SK-N-SH treated with all-trans-retinoic acid at 6 μM for 48 hours (cell line): ENCODE measurements around the gene TRIM45.
A peak's percentile ranks its signal among the peaks of the same experiment; 100 is the strongest.

Experiments
- ATAC-seq: fragments of 200-7000 bp; cut with Tn5 transposase; 3 replicates; pipeline ENCODE4 v1.9.1; 2020; ENCODE audit warnings: mild to moderate bottlenecking, moderate library complexity
- ARNTL ChIP-seq: fragments of 450-650 bp; formaldehyde crosslinking; IDR thresholded peaks from 2 replicates; pipeline ENCODE4 v1.5.0; 2020; ENCODE audit warnings: low read depth, mild to moderate bottlenecking, moderate library complexity, borderline replicate concordance
- BACH2 ChIP-seq: fragments of 250-450 bp; sonication (Bioruptor Pico); IDR thresholded peaks from 2 replicates; pipeline ENCODE4 v1.9.0; 2021; ENCODE audit warnings: mild to moderate bottlenecking, borderline replicate concordance
- CSDC2 ChIP-seq: fragments of 250-450 bp; sonication (Bioruptor Pico); IDR thresholded peaks from 2 replicates; pipeline ENCODE4 v1.5.0; 2020; ENCODE audit warnings: mild to moderate bottlenecking, moderate library complexity
- ESRRG ChIP-seq: fragments of 250-450 bp; sonication (Bioruptor Pico); IDR thresholded peaks from 2 replicates; pipeline ENCODE4 v1.6.1; 2021; ENCODE audit warnings: mild to moderate bottlenecking
- GLIS3 ChIP-seq: fragments of 250-450 bp; sonication (Bioruptor Pico); IDR thresholded peaks from 2 replicates; pipeline ENCODE4 v1.5.0; 2020; ENCODE audit warnings: mild to moderate bottlenecking, moderate library complexity
- ISL1 ChIP-seq: fragments of 250-450 bp; sonication (Bioruptor Pico); IDR thresholded peaks from 2 replicates; pipeline ENCODE4 v2.1.2; 2022; ENCODE audit warnings: mild to moderate bottlenecking, moderate library complexity
- OSR1 ChIP-seq: fragments of 250-450 bp; sonication (Bioruptor Pico); IDR thresholded peaks from 2 replicates; pipeline ENCODE4 v1.8.0; 2022; ENCODE audit warnings: moderate library complexity, mild to moderate bottlenecking, inconsistent platforms
- PPARA ChIP-seq: fragments of 250-450 bp; sonication (Bioruptor Pico); IDR thresholded peaks from 2 replicates; pipeline ENCODE4 v1.5.0; 2020; ENCODE audit warnings: mild to moderate bottlenecking, borderline replicate concordance
- RARB ChIP-seq: fragments of 250-450 bp; sonication (Bioruptor Pico); IDR thresholded peaks from 2 replicates; pipeline ENCODE4 v1.8.0; 2021; ENCODE audit warnings: mild to moderate bottlenecking, moderate library complexity
- SNAI2 ChIP-seq: fragments of 250-450 bp; sonication (Bioruptor Pico); IDR thresholded peaks from 2 replicates; pipeline ENCODE4 v1.5.0; 2020; ENCODE audit warnings: mild to moderate bottlenecking, moderate library complexity
- TCF4 ChIP-seq: fragments of 250-450 bp; sonication (Bioruptor Pico); IDR thresholded peaks from 2 replicates; pipeline ENCODE4 v1.8.0; 2021; ENCODE audit warnings: mild to moderate bottlenecking, moderate library complexity, borderline replicate concordance
- TOX ChIP-seq: fragments of 250-450 bp; sonication (Bioruptor Pico); IDR thresholded peaks from 2 replicates; pipeline ENCODE4 v1.8.0; 2021; ENCODE audit warnings: mild to moderate bottlenecking, moderate library complexity, borderline replicate concordance
- ZC3H10 ChIP-seq: fragments of 250-450 bp; sonication (Bioruptor Pico); IDR thresholded peaks from 2 replicates; pipeline ENCODE4 v1.5.1; 2021; ENCODE audit warnings: mild to moderate bottlenecking, moderate library complexity
- ZFP3 ChIP-seq: fragments of 250-450 bp; sonication (Bioruptor Pico); IDR thresholded peaks from 2 replicates; pipeline ENCODE4 v1.5.0; 2020; ENCODE audit warnings: mild to moderate bottlenecking, moderate library complexity
- ZFP30 ChIP-seq: fragments of 450-650 bp; formaldehyde crosslinking; IDR thresholded peaks from 2 replicates; pipeline ENCODE4 v1.5.0; 2022; ENCODE audit warnings: mild to moderate bottlenecking, moderate library complexity
- ZNF565 ChIP-seq: fragments of 450-650 bp; formaldehyde crosslinking; conservative IDR thresholded peaks from 2 replicates; pipeline ENCODE4 v1.5.0; 2020; ENCODE audit warnings: low read depth, mild to moderate bottlenecking, moderate library complexity
- ZNF70 ChIP-seq: fragments of 450-650 bp; formaldehyde crosslinking; IDR thresholded peaks from 2 replicates; pipeline ENCODE4 v1.5.0; 2020; ENCODE audit warnings: mild to moderate bottlenecking, moderate library complexity
- ZNF8 ChIP-seq: fragments of 450-650 bp; formaldehyde crosslinking; IDR thresholded peaks from 2 replicates; pipeline ENCODE4 v1.5.0; 2020; ENCODE audit warnings: mild to moderate bottlenecking, moderate library complexity
- TF ChIP-seq, protein P1 (sequence below): fragments of 250-450 bp; sonication (Bioruptor Pico); IDR thresholded peaks from 2 replicates; pipeline ENCODE4 v1.8.0; 2020; ENCODE audit warnings: mild to moderate bottlenecking, moderate library complexity, borderline replicate concordance
- TF ChIP-seq, protein P2 (sequence below): fragments of 250-450 bp; sonication (Bioruptor Pico); IDR thresholded peaks from 2 replicates; pipeline ENCODE4 v1.5.1; 2021; ENCODE audit warnings: mild to moderate bottlenecking, moderate library complexity
- TF ChIP-seq, protein P3 (sequence below): fragments of 250-450 bp; sonication (Bioruptor Pico); IDR thresholded peaks from 2 replicates; pipeline ENCODE4 v1.8.0; 2021; ENCODE audit warnings: low read depth, mild to moderate bottlenecking, moderate library complexity, borderline replicate concordance
- TF ChIP-seq, protein P4 (sequence below): fragments of 250-450 bp; sonication (Bioruptor Pico); IDR thresholded peaks from 2 replicates; pipeline ENCODE4 v1.5.0; 2020; ENCODE audit warnings: mild to moderate bottlenecking, moderate library complexity
- TF ChIP-seq, protein P5 (sequence below): fragments of 250-450 bp; sonication (Bioruptor Pico); IDR thresholded peaks from 2 replicates; pipeline ENCODE4 v1.5.1; 2020; ENCODE audit warnings: low read depth, mild to moderate bottlenecking, moderate library complexity

Gene TRIM45

DNA sequence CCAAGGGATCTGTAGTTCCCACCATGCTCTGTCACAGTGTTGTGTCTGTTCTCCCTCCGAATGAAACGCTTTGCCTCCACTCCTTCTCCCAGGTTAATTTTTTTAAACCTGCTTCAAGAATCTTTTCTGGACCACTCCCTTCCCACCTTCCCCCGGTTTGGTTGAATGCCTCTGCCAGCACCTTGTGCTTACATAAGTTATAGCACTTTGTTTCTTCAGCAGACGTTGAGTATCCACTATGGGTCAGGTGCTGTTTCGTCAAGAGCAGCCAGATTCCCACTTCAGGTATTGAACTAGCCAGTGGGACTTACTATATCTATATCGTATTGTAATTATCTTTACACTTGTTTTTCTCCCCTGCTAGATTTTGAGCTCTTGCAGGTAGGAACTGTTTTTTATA is 33.9 kb downstream of the TRIM45 start:
- ATAC-seq = no peak
- TF ChIP-seq ZNF8 = no peak
- no peak for TF ChIP-seq GLIS3 (CRISPR knock-in tag)
- TF ChIP-seq ZFP3 (CRISPR knock-in tag) = no peak
- TF ChIP-seq ESRRG (CRISPR knock-in tag) = no peak
- TF ChIP-seq ISL1 (CRISPR knock-in tag) = no peak
- TF ChIP-seq SNAI2 (CRISPR knock-in tag) = no peak
- TF ChIP-seq, protein P1, sequence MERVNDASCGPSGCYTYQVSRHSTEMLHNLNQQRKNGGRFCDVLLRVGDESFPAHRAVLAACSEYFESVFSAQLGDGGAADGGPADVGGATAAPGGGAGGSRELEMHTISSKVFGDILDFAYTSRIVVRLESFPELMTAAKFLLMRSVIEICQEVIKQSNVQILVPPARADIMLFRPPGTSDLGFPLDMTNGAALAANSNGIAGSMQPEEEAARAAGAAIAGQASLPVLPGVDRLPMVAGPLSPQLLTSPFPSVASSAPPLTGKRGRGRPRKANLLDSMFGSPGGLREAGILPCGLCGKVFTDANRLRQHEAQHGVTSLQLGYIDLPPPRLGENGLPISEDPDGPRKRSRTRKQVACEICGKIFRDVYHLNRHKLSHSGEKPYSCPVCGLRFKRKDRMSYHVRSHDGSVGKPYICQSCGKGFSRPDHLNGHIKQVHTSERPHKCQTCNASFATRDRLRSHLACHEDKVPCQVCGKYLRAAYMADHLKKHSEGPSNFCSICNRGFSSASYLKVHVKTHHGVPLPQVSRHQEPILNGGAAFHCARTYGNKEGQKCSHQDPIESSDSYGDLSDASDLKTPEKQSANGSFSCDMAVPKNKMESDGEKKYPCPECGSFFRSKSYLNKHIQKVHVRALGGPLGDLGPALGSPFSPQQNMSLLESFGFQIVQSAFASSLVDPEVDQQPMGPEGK = no peak
- no peak for TF ChIP-seq RARB (CRISPR knock-in tag)
- TF ChIP-seq, protein P2, sequence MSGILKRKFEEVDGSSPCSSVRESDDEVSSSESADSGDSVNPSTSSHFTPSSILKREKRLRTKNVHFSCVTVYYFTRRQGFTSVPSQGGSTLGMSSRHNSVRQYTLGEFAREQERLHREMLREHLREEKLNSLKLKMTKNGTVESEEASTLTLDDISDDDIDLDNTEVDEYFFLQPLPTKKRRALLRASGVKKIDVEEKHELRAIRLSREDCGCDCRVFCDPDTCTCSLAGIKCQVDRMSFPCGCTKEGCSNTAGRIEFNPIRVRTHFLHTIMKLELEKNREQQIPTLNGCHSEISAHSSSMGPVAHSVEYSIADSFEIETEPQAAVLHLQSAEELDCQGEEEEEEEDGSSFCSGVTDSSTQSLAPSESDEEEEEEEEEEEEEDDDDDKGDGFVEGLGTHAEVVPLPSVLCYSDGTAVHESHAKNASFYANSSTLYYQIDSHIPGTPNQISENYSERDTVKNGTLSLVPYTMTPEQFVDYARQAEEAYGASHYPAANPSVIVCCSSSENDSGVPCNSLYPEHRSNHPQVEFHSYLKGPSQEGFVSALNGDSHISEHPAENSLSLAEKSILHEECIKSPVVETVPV = no peak
- no peak for TF ChIP-seq TCF4
- no peak for TF ChIP-seq ARNTL (CRISPR knock-in tag)
- TF ChIP-seq, protein P3, sequence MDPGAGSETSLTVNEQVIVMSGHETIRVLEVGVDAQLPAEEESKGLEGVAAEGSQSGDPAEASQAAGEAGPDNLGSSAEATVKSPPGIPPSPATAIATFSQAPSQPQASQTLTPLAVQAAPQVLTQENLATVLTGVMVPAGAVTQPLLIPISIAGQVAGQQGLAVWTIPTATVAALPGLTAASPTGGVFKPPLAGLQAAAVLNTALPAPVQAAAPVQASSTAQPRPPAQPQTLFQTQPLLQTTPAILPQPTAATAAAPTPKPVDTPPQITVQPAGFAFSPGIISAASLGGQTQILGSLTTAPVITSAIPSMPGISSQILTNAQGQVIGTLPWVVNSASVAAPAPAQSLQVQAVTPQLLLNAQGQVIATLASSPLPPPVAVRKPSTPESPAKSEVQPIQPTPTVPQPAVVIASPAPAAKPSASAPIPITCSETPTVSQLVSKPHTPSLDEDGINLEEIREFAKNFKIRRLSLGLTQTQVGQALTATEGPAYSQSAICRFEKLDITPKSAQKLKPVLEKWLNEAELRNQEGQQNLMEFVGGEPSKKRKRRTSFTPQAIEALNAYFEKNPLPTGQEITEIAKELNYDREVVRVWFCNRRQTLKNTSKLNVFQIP (CRISPR knock-in tag) = no peak
- no peak for TF ChIP-seq BACH2
- no peak for TF ChIP-seq TOX (CRISPR knock-in tag)
- no peak for TF ChIP-seq ZFP30

DNA sequence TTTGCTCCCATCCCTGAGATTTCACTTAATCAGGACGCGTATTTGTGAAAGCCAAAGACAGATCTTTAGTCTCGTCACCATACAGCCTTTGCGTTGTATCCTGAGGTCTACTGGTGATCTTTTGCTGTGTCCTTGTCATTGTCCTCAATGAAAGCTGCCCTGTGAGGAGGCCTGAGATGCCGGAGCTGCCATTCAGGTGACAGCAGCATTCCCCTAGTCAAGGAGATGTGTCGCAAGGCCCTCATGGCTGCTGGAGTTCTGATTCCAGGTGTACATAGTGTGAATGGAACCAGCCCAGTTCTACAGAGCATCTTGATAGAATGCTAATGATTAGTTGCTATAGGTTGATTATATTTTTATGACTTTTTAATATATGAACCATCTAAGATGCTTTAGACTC is 37.3 kb downstream of the TRIM45 start:
- no peak for TF ChIP-seq TOX (CRISPR knock-in tag)
- TF ChIP-seq, all 23 proteins: peak for 0
- ATAC-seq = no peak

DNA sequence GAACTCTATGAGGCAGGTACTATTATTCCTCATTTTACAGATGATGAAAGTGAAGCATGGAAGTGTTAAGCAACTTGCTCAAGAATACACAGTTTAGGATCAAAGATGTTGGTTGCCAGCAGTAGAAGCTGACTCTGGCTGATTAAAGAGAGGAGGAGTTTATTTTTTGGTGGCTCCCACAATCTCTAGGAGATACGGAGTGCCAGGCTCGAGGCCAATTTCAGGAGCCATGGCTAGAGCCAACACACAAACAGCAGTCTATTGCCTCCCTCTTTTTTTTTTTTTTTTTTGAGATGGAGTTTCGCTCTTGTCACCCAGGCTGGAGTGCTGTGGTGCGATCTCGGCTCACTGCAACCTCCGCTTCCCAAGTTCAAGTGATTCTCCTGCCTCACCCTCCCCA is 41.8 kb downstream of the TRIM45 start:
- ATAC-seq = no peak
- no peak for TF ChIP-seq OSR1 (CRISPR knock-in tag)
- TF ChIP-seq ESRRG (CRISPR knock-in tag) = no peak
- TF ChIP-seq TOX (CRISPR knock-in tag) = no peak
- TF ChIP-seq, protein P4, sequence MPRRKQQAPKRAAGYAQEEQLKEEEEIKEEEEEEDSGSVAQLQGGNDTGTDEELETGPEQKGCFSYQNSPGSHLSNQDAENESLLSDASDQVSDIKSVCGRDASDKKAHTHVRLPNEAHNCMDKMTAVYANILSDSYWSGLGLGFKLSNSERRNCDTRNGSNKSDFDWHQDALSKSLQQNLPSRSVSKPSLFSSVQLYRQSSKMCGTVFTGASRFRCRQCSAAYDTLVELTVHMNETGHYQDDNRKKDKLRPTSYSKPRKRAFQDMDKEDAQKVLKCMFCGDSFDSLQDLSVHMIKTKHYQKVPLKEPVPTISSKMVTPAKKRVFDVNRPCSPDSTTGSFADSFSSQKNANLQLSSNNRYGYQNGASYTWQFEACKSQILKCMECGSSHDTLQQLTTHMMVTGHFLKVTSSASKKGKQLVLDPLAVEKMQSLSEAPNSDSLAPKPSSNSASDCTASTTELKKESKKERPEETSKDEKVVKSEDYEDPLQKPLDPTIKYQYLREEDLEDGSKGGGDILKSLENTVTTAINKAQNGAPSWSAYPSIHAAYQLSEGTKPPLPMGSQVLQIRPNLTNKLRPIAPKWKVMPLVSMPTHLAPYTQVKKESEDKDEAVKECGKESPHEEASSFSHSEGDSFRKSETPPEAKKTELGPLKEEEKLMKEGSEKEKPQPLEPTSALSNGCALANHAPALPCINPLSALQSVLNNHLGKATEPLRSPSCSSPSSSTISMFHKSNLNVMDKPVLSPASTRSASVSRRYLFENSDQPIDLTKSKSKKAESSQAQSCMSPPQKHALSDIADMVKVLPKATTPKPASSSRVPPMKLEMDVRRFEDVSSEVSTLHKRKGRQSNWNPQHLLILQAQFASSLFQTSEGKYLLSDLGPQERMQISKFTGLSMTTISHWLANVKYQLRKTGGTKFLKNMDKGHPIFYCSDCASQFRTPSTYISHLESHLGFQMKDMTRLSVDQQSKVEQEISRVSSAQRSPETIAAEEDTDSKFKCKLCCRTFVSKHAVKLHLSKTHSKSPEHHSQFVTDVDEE (CRISPR knock-in tag) = no peak
- TF ChIP-seq ZNF565 (CRISPR knock-in tag) = no peak
- TF ChIP-seq ZFP3 (CRISPR knock-in tag) = no peak
- TF ChIP-seq, protein P1 = no peak
- TF ChIP-seq ISL1 (CRISPR knock-in tag) = no peak
- no peak for TF ChIP-seq CSDC2
- TF ChIP-seq ZNF70 = no peak
- no peak for TF ChIP-seq ZC3H10

DNA sequence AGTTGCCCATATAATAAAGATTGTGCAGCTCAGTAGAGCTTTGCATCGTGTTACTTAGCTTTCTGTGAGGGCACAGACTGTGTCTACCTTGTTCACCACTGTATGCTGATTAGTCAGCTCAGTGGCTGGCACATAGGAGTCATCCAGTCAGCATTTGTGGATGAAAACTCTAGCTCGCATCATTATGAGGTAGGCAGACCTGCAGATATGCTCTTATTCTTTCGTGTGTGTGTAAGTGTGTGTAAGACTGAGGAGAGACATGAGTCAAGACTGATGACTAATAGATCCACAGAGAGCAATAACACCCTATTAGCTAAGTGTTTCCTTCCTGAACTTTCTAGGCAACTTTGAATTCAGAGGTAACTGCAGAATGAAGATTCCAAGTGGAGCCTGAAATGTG is 44.3 kb downstream of the TRIM45 start:
- ATAC-seq = peak; percentile 92
- TF ChIP-seq TOX (CRISPR knock-in tag) (no peak), BACH2 (no peak), TCF4 (no peak), PPARA (CRISPR knock-in tag) (no peak), ZNF565 (CRISPR knock-in tag) (no peak), ZNF8 (no peak), ZC3H10 (no peak), OSR1 (CRISPR knock-in tag) (no peak), ESRRG (CRISPR knock-in tag) (no peak), ISL1 (CRISPR knock-in tag) (no peak), CSDC2 (no peak), GLIS3 (CRISPR knock-in tag) (no peak)
- TF ChIP-seq, protein P5, sequence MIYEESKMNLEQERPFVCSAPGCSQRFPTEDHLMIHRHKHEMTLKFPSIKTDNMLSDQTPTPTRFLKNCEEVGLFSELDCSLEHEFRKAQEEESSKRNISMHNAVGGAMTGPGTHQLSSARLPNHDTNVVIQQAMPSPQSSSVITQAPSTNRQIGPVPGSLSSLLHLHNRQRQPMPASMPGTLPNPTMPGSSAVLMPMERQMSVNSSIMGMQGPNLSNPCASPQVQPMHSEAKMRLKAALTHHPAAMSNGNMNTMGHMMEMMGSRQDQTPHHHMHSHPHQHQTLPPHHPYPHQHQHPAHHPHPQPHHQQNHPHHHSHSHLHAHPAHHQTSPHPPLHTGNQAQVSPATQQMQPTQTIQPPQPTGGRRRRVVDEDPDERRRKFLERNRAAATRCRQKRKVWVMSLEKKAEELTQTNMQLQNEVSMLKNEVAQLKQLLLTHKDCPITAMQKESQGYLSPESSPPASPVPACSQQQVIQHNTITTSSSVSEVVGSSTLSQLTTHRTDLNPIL = no peak
- TF ChIP-seq, protein P2 = no peak
